Tibial nerve (tissue), 4 donors: ENCODE measurements around the gene ABCA6. TPM values are rescaled to one million over a fixed set of nuclear protein-coding genes. Genes with fewer than 3 reads are reported as not detected.
A peak's percentile ranks its signal among the peaks of the same experiment; 100 is the strongest.

Experiments used
- DNase-seq, 2 donors: peaks; one replicate each; pipeline ENCODE4 v3.0.0-alpha.2; 2019; ENCODE audit warnings: low spot score in 2 of 2
- H3K27ac ChIP-seq, 4 donors: fragments of 200-600 bp; sonication (generic) in 3 of 4; one replicate each; pipeline ENCODE4 v1.5.1; 2017 to 2019; ENCODE audit warnings: mild to moderate bottlenecking in 1 of 4
- H3K27me3 ChIP-seq, 2 donors: fragments of 200-600 bp; sonication (generic) in 1 of 2; one replicate each; pipeline versions ENCODE4 v1.5.1 to v1.6.0; 2017 to 2019
- H3K36me3 ChIP-seq, 3 donors: fragments of 200-600 bp; sonication (generic); one replicate each; pipeline ENCODE4 v1.5.1; 2018 to 2019
- H3K4me1 ChIP-seq, 4 donors: fragments of 200-600 bp; sonication (generic) in 3 of 4; one replicate each; pipeline ENCODE4 v1.5.1; 2017 to 2019
- H3K4me3 ChIP-seq, 4 donors: fragments of 200-600 bp; sonication (generic) in 3 of 4; one replicate each; pipeline ENCODE4 v1.5.1; 2017 to 2019; ENCODE audit warnings: mild to moderate bottlenecking in 1 of 4, moderate library complexity in 1 of 4
- H3K9me3 ChIP-seq, 4 donors: fragments of 200-600 bp; sonication (generic) in 3 of 4; one replicate each; pipeline ENCODE4 v1.5.1; 2017 to 2019
- CTCF ChIP-seq, 5 experiments: fragments of 200-600 bp in 3 of 5; fragments of 450-650 bp in 2 of 5; sonication (generic) in 3 of 5; IDR thresholded peaks; one replicate each; pipeline ENCODE4 v1.5.1; 2016 to 2019; ENCODE audit warnings: antibody characterized with exemption in 5 of 5, mild to moderate bottlenecking in 3 of 5, moderate library complexity in 2 of 5
- EP300 ChIP-seq, 2 donors: sonication (generic); formaldehyde crosslinking; IDR thresholded peaks; one replicate each; pipeline ENCODE4 v1.6.1; 2017; ENCODE audit warnings: antibody characterized with exemption in 2 of 2, mild to moderate bottlenecking in 1 of 2
- POLR2A ChIP-seq, 2 donors: fragments of 450-650 bp; IDR thresholded peaks; one replicate each; pipeline ENCODE4 v1.6.1; 2017; ENCODE audit warnings: antibody characterized with exemption in 2 of 2, mild to moderate bottlenecking in 2 of 2, moderate library complexity in 2 of 2
- WGBS, 2 donors: methylation state at CpG; one replicate each; pipeline ENCODE4 v1.1.5; 2018; 5-methylcytosine and 5-hydroxymethylcytosine counted together
- total RNA-seq, 4 donors: library from RNA; depleted of rRNA; stranded (reverse); fragments of >200 nt; gene quantifications; one replicate each; pipeline ENCODE4 v1.1.0, GENCODE V29; 2016

The ABCA6 gene
- total RNA-seq, 4 donors from 2014 or later: 218 to 308 (median 279) TPM

- peak; percentile 21 to 61 for DNase-seq
- H3K36me3 ChIP-seq: peaks cover 0 to 46% (median 0%) of the 10 kb centered on the region in 3 donors
- H3K9me3 ChIP-seq: peaks cover 0 to 8% (median 0%) of the 10 kb centered on the region in 4 donors
- no peak for TF ChIP-seq POLR2A (IDR thresholded peaks at IDR 0.05)
- TF ChIP-seq EP300 (IDR thresholded peaks at IDR 0.05): peak in 1 of 2 donors; percentile 86
- WGBS, 2 donors: 16 to 18% methylated on average over 3 of the region's 3 CpGs
- H3K27me3 ChIP-seq: no peaks in the 10 kb centered on the region
- no peak overlapping the region for H3K4me3 ChIP-seq
- peak overlapping the region in 2 of 4 donors; percentile 54 to 72 for H3K27ac ChIP-seq
- H3K4me1 ChIP-seq: peaks cover 0 to 26% (median 8%) of the 10 kb centered on the region in 4 donors
Observed at GRCh38 chr17:69047368-69048263, 94.1 kb downstream of the ABCA6 start.

- Histone ChIP-seq H3K36me3 (peaks cover 0 to 54% (median 0%) of the 10 kb centered on the region in 3 donors), H3K4me3 (no peak overlapping the region), H3K27ac (no peak overlapping the region), H3K4me1 (peaks cover 0 to 24% (median 8%) of the 10 kb centered on the region in 4 donors), H3K27me3 (no peaks in the 10 kb centered on the region), H3K9me3 (peaks cover 0 to 8% (median 0%) of the 10 kb centered on the region in 4 donors)
- TF ChIP-seq POLR2A (IDR thresholded peaks at IDR 0.05) (no peak), CTCF (IDR thresholded peaks at IDR 0.05) (no peak), EP300 (IDR thresholded peaks at IDR 0.05) (no peak)
- 76 to 79% methylated on average over 4 of the region's 4 CpGs for WGBS, 2 donors
- no peak for DNase-seq
Observed at GRCh38 chr17:69046121-69046807, 95.4 kb downstream of the ABCA6 start.

- peaks cover 0 to 59% (median 0%) of the 10 kb centered on the region in 3 donors for H3K36me3 ChIP-seq
- peaks cover 0 to 8% (median 0%) of the 10 kb centered on the region in 4 donors for H3K9me3 ChIP-seq
- no peak for DNase-seq
- H3K4me3 ChIP-seq: no peak overlapping the region
- peaks cover 0 to 23% (median 8%) of the 10 kb centered on the region in 4 donors for H3K4me1 ChIP-seq
- no peak overlapping the region for H3K27ac ChIP-seq
- WGBS, 2 donors: 99% methylated on average over 2 of the region's 2 CpGs
- H3K27me3 ChIP-seq: no peaks in the 10 kb centered on the region
- TF ChIP-seq POLR2A (IDR thresholded peaks at IDR 0.05): no peak
- TF ChIP-seq CTCF (IDR thresholded peaks at IDR 0.05): no peak
- no peak for TF ChIP-seq EP300 (IDR thresholded peaks at IDR 0.05)
Observed at GRCh38 chr17:69045646-69046045, 96.0 kb downstream of the ABCA6 start.

GRCh38 chr17:69044371-69044770, 97.3 kb downstream of the ABCA6 start:
- WGBS, 2 donors: 91 to 92% methylated on average over 2 of the region's 2 CpGs
- no peak for DNase-seq

More at GRCh38 chr17:69044371-69044770, 97.3 kb downstream of the ABCA6 start:
- H3K4me1 ChIP-seq: peaks cover 0 to 23% (median 8%) of the 10 kb centered on the region in 4 donors
- H3K27ac ChIP-seq: no peak overlapping the region
- H3K36me3 ChIP-seq: peaks cover 0 to 66% (median 0%) of the 10 kb centered on the region in 3 donors
- H3K4me3 ChIP-seq: no peak overlapping the region
- TF ChIP-seq POLR2A (IDR thresholded peaks at IDR 0.05) (no peak), EP300 (IDR thresholded peaks at IDR 0.05) (no peak), CTCF (IDR thresholded peaks at IDR 0.05) (no peak)
- H3K9me3 ChIP-seq: peaks cover 0 to 8% (median 0%) of the 10 kb centered on the region in 4 donors
- no peaks in the 10 kb centered on the region for H3K27me3 ChIP-seq
